Vagina (tissue), 2 donors: ENCODE results near the gene KMT2B. TPM values are rescaled to one million over a fixed set of nuclear protein-coding genes. Genes with fewer than 3 reads are reported as not detected.

Experiments
- DNase-seq, 2 donors: peaks; one replicate each; pipeline ENCODE4 v3.0.0-alpha.2; 2017; ENCODE audit errors: extremely low spot score in 2 of 2
- H3K27ac ChIP-seq: fragments of 200-600 bp; sonication (generic); one replicate; pipeline ENCODE4 v1.5.1; 2019
- H3K27me3 ChIP-seq: fragments of 200-600 bp; sonication (generic); one replicate; pipeline ENCODE4 v1.5.1; 2019
- H3K36me3 ChIP-seq, 2 donors: fragments of 200-600 bp; sonication (generic); one replicate each; pipeline ENCODE4 v1.5.1; 2017 to 2019
- H3K4me1 ChIP-seq: fragments of 200-600 bp; sonication (generic); one replicate; pipeline ENCODE4 v1.5.1; 2019
- H3K4me3 ChIP-seq, 2 donors: fragments of 200-600 bp; sonication (generic); 1 replicate in 1 of 2; 2 replicates in 1 of 2; pipeline ENCODE4 v1.5.1; 2016 to 2019
- H3K9me3 ChIP-seq: fragments of 200-600 bp; sonication (generic); one replicate; pipeline ENCODE4 v1.5.1; 2019
- CTCF ChIP-seq, 3 experiments: fragments of 450-650 bp in 2 of 3; fragments of 200-600 bp in 1 of 3; sonication (generic) in 1 of 3; IDR thresholded peaks; one replicate each; pipeline ENCODE4 v1.5.1; 2017 to 2019; ENCODE audit warnings: antibody characterized with exemption in 3 of 3, mild to moderate bottlenecking in 2 of 3, moderate library complexity in 2 of 3
- POLR2A ChIP-seq, 2 donors: fragments of 450-650 bp; IDR thresholded peaks; one replicate each; pipeline ENCODE4 v1.6.1; 2017; ENCODE audit warnings: antibody characterized with exemption in 2 of 2, mild to moderate bottlenecking in 2 of 2, moderate library complexity in 2 of 2
- POLR2AphosphoS5 ChIP-seq, 2 donors: sonication (generic); formaldehyde crosslinking; IDR thresholded peaks; one replicate each; pipeline ENCODE4 v1.9.0; 2017; ENCODE audit warnings: antibody characterized with exemption in 2 of 2, mild to moderate bottlenecking in 2 of 2, low read depth in 1 of 2; ENCODE audit not compliant: insufficient read depth in 1 of 2
- intact Hi-C: fragments of 100-400 bp; cut with DNase I; formaldehyde crosslinking; loops from one replicate; pipeline ENCODE4 v1.15.1; 2023
- total RNA-seq: library from RNA; depleted of rRNA; stranded (reverse); fragments of >200 nt; gene quantifications from one replicate; pipeline ENCODE4 v1.2.3, GENCODE V29; 2016

KMT2B gene
- total RNA-seq, 1 donor from 2014 or later: 16.0 TPM

GRCh38 chr19:35729763-35730162 is 12.0 kb downstream of the KMT2B start:
- no peak for TF ChIP-seq POLR2AphosphoS5 (IDR thresholded peaks at IDR 0.05; ENCODE audit: insufficient read depth in 1 of 2, low read depth in 1 of 2)
- no peak for TF ChIP-seq CTCF (IDR thresholded peaks at IDR 0.05)
- no peak for TF ChIP-seq POLR2A (IDR thresholded peaks at IDR 0.05)
- H3K27ac ChIP-seq: no peak overlapping the region
- intact Hi-C loops: no loop called here
- H3K36me3 ChIP-seq: peaks cover 0 to 86% of the 10 kb centered on the region in 2 donors
- no peaks in the 10 kb centered on the region for H3K9me3 ChIP-seq
- H3K27me3 ChIP-seq: no peaks in the 10 kb centered on the region
- DNase-seq: no peak
- no peaks in the 10 kb centered on the region for H3K4me1 ChIP-seq
- no peak overlapping the region for H3K4me3 ChIP-seq

- Histone ChIP-seq H3K27me3 (no peaks in the 10 kb centered on the region), H3K27ac (no peak overlapping the region), H3K36me3 (peaks cover 0 to 85% of the 10 kb centered on the region in 2 donors), H3K4me3 (no peak overlapping the region), H3K9me3 (no peaks in the 10 kb centered on the region), H3K4me1 (no peaks in the 10 kb centered on the region)
- intact Hi-C loops: no loop called here
- no peak for DNase-seq
- no peak for TF ChIP-seq POLR2A (IDR thresholded peaks at IDR 0.05)
- no peak for TF ChIP-seq POLR2AphosphoS5 (IDR thresholded peaks at IDR 0.05; ENCODE audit: insufficient read depth in 1 of 2, low read depth in 1 of 2)
- no peak for TF ChIP-seq CTCF (IDR thresholded peaks at IDR 0.05)
These were observed 12.5 kb downstream of the KMT2B start for GRCh38 chr19:35730326-35730725.

GRCh38 chr19:35731353-35731752 is 13.6 kb downstream of the KMT2B start:
- intact Hi-C loops: no loop called here
- H3K27ac ChIP-seq: no peak overlapping the region

GRCh38 chr19:35731779-35732405 is 14.1 kb downstream of the KMT2B start:
- intact Hi-C loops: no loop called here

More at GRCh38 chr19:35731353-35731752, 13.6 kb downstream of the KMT2B start:
- H3K9me3 ChIP-seq: no peaks in the 10 kb centered on the region
- no peaks in the 10 kb centered on the region for H3K27me3 ChIP-seq
- TF ChIP-seq POLR2AphosphoS5 (IDR thresholded peaks at IDR 0.05; ENCODE audit: insufficient read depth in 1 of 2, low read depth in 1 of 2): no peak
- TF ChIP-seq CTCF (IDR thresholded peaks at IDR 0.05): no peak
- TF ChIP-seq POLR2A (IDR thresholded peaks at IDR 0.05): no peak
- no peak overlapping the region for H3K4me3 ChIP-seq
- H3K36me3 ChIP-seq: peaks cover 0 to 75% of the 10 kb centered on the region in 2 donors
- no peak for DNase-seq
- no peaks in the 10 kb centered on the region for H3K4me1 ChIP-seq

More at GRCh38 chr19:35731779-35732405, 14.1 kb downstream of the KMT2B start:
- Histone ChIP-seq H3K27me3 (no peaks in the 10 kb centered on the region), H3K4me3 (no peak overlapping the region), H3K27ac (no peak overlapping the region), H3K9me3 (no peaks in the 10 kb centered on the region), H3K36me3 (peaks cover 0 to 74% of the 10 kb centered on the region in 2 donors), H3K4me1 (no peaks in the 10 kb centered on the region)
- no peak for TF ChIP-seq CTCF (IDR thresholded peaks at IDR 0.05)
- TF ChIP-seq POLR2A (IDR thresholded peaks at IDR 0.05): no peak
- no peak for DNase-seq
